SK-N-MC (cell line): ENCODE results near the gene SPOUT1.
"Not testable (repeated sequence)": the region's sequence is repeated elsewhere in the genome, so short reads cannot be mapped to it uniquely, and the experiment has no call there.

ENCODE experiments used
- DNase-seq: peaks from one replicate; pipeline ENCODE4 v3.0.0-alpha.2; 2011; ENCODE audit warnings: low read depth, low spot score
- H3K27ac ChIP-seq: fragments of 200-600 bp; sonication (generic); 2 replicates; pipeline ENCODE4 v1.5.1; 2016; ENCODE audit warnings: mixed run types
- H3K36me3 ChIP-seq: fragments of 200-600 bp; sonication (generic); 2 replicates; pipeline ENCODE4 v1.6.1; 2017; ENCODE audit warnings: antibody characterized with exemption, low read length, mixed read lengths; ENCODE audit not compliant: insufficient read depth
- H3K4me3 ChIP-seq: fragments of 200-600 bp; sonication (generic); 2 replicates; pipeline ENCODE4 v1.5.1; 2016
- H3K9ac ChIP-seq: fragments of 200-600 bp; sonication (generic); 2 replicates; pipeline ENCODE4 v1.8.0; 2017; ENCODE audit warnings: mixed run types, mixed read lengths; ENCODE audit not compliant: insufficient read length
- H3K9me3 ChIP-seq: fragments of 200-600 bp; sonication (generic); 2 replicates; pipeline ENCODE4 v1.6.1; 2017; ENCODE audit warnings: low read depth, mild to moderate bottlenecking, antibody characterized with exemption, low read length, moderate library complexity, mixed read lengths
- EZH2 ChIP-seq: fragments of 200-600 bp; sonication (generic); IDR thresholded peaks from one replicate; pipeline ENCODE4 v1.6.1; 2017; ENCODE audit warnings: antibody characterized with exemption
- FOXP2 ChIP-seq: optimal IDR thresholded peaks from 2 replicates; pipeline ENCODE3; 2011; ENCODE audit warnings: mild to moderate bottlenecking, moderate library complexity; ENCODE audit not compliant: insufficient read depth; ENCODE audit errors: extremely low read length, control extremely low read depth
- POLR2AphosphoS5 ChIP-seq: IDR thresholded peaks from 2 replicates; pipeline ENCODE4 v1.6.1; 2012; ENCODE audit warnings: mild to moderate bottlenecking, low read depth, low read length, borderline replicate concordance

SPOUT1 gene

GRCh38 chr9:128829477-128830251 lies at the start of gene SPOUT1:
Gene SPOUT1, minus strand, starts transcription at chr9:128829794. Its CDS starts 14 bp downstream, at chr9:128829780.
- TF ChIP-seq FOXP2: peak; percentile 25
- peak; percentile 91 for TF ChIP-seq POLR2AphosphoS5
- no peak for TF ChIP-seq EZH2
- Histone ChIP-seq H3K27ac (peak within 1 kb of the TSS; percentile 35; the same call in 1 of the 2 replicates), H3K9ac (peak within 1 kb of the TSS; percentile 79), H3K9me3 (no peaks in the 10 kb centered on the region), H3K36me3 (peaks cover 36% of the 10 kb centered on the region; the same call in 1 of the 2 replicates), H3K4me3 (peak within 1 kb of the TSS; percentile 85)
- DNase-seq: peak; percentile 42

GRCh38 chr9:128877852-128878251 lies 48.3 kb upstream of the SPOUT1 start:
- Histone ChIP-seq H3K27ac (no peak overlapping the region), H3K4me3 (no peak overlapping the region), H3K9me3 (no peaks in the 10 kb centered on the region), H3K36me3 (no peaks in the 10 kb centered on the region), H3K9ac (no peak overlapping the region)
- no peak for DNase-seq
- TF ChIP-seq EZH2 (no peak), POLR2AphosphoS5 (no peak), FOXP2 (no peak)

- H3K9me3 ChIP-seq, H3K27ac ChIP-seq, DNase-seq: not testable (repeated sequence)
Measured at GRCh38 chr9:128870941-128871265, 41.3 kb upstream of the SPOUT1 start.

GRCh38 chr9:128870128-128870940 lies 40.7 kb upstream of the SPOUT1 start:
- H3K27ac ChIP-seq: no peak overlapping the region
- no peak overlapping the region for H3K9ac ChIP-seq
- no peak for DNase-seq
- TF ChIP-seq POLR2AphosphoS5: no peak
- no peak for TF ChIP-seq EZH2
- TF ChIP-seq FOXP2: no peak
- H3K9me3 ChIP-seq: no peaks in the 10 kb centered on the region
- H3K4me3 ChIP-seq: no peak overlapping the region
- H3K36me3 ChIP-seq: no peaks in the 10 kb centered on the region

More at GRCh38 chr9:128870941-128871265, 41.3 kb upstream of the SPOUT1 start:
- H3K9ac ChIP-seq, H3K36me3 ChIP-seq, H3K4me3 ChIP-seq: not testable (repeated sequence)

- no peak overlapping the region for H3K9ac ChIP-seq
- H3K9me3 ChIP-seq: no peaks in the 10 kb centered on the region
- no peaks in the 10 kb centered on the region for H3K36me3 ChIP-seq
- no peak for DNase-seq
- no peak overlapping the region for H3K27ac ChIP-seq
- TF ChIP-seq FOXP2: no peak
- TF ChIP-seq EZH2: no peak
- no peak for TF ChIP-seq POLR2AphosphoS5
- no peak overlapping the region for H3K4me3 ChIP-seq
Measured at GRCh38 chr9:128863647-128864046, 34.1 kb upstream of the SPOUT1 start.

GRCh38 chr9:128862401-128862851 lies 32.8 kb upstream of the SPOUT1 start:
- H3K27ac ChIP-seq: no peak overlapping the region
- no peaks in the 10 kb centered on the region for H3K36me3 ChIP-seq
- H3K9ac ChIP-seq: no peak overlapping the region
- H3K4me3 ChIP-seq: no peak overlapping the region
- TF ChIP-seq EZH2 (no peak), FOXP2 (no peak), POLR2AphosphoS5 (no peak)
- no peaks in the 10 kb centered on the region for H3K9me3 ChIP-seq
- no peak for DNase-seq

- no peak for DNase-seq
- H3K27ac ChIP-seq: no peak overlapping the region
- no peak overlapping the region for H3K9ac ChIP-seq
- TF ChIP-seq POLR2AphosphoS5 (no peak), EZH2 (no peak), FOXP2 (no peak)
- no peaks in the 10 kb centered on the region for H3K9me3 ChIP-seq
- H3K4me3 ChIP-seq: no peak overlapping the region
- H3K36me3 ChIP-seq: no peaks in the 10 kb centered on the region
Measured at GRCh38 chr9:128861501-128861900, 31.9 kb upstream of the SPOUT1 start.

GRCh38 chr9:128860937-128861336 lies 31.3 kb upstream of the SPOUT1 start:
- Histone ChIP-seq H3K9ac (no peak overlapping the region), H3K4me3 (no peak overlapping the region), H3K36me3 (no peaks in the 10 kb centered on the region), H3K27ac (no peak overlapping the region), H3K9me3 (no peaks in the 10 kb centered on the region)
- DNase-seq: no peak
- no peak for TF ChIP-seq FOXP2
- TF ChIP-seq EZH2: no peak
- no peak for TF ChIP-seq POLR2AphosphoS5

GRCh38 chr9:128858476-128858875 lies 28.9 kb upstream of the SPOUT1 start:
- not testable (repeated sequence) for DNase-seq, H3K27ac ChIP-seq, H3K36me3 ChIP-seq, H3K4me3 ChIP-seq, H3K9ac ChIP-seq, H3K9me3 ChIP-seq

GRCh38 chr9:128854454-128854853 lies 24.9 kb upstream of the SPOUT1 start:
- H3K4me3 ChIP-seq, H3K27ac ChIP-seq, DNase-seq, H3K9me3 ChIP-seq, H3K9ac ChIP-seq, H3K36me3 ChIP-seq: not testable (repeated sequence)

GRCh38 chr9:128852646-128853045 lies 23.1 kb upstream of the SPOUT1 start:
- H3K9ac ChIP-seq, H3K36me3 ChIP-seq: not testable (repeated sequence)

More at GRCh38 chr9:128852646-128853045, 23.1 kb upstream of the SPOUT1 start:
- not testable (repeated sequence) for DNase-seq, H3K9me3 ChIP-seq, H3K4me3 ChIP-seq, H3K27ac ChIP-seq
